PC-9 (cell line): Measurements from ENCODE around the gene JADE2. TPM values are rescaled to one million over a fixed set of nuclear protein-coding genes. Genes with fewer than 3 reads are reported as not detected.

Experiments used
- BruUV-seq: library from RNA; stranded (reverse); fragments of 400-500 nt; replicated peaks from 2 replicates; lab custom pipeline; 2021; lab: Mats Ljungman, UMichigan
- CTCF ChIA-PET: fragments of 300-600 bp; sonication (Branson Sonifier 250); formaldehyde crosslinking; loops from one replicate; lab custom pipeline; 2022; ENCODE audit warnings: antibody characterized with exemption; lab: Charles Lee
- POLR2A ChIA-PET: fragments of 300-600 bp; sonication (Branson Sonifier 250); formaldehyde crosslinking; loops from one replicate; lab custom pipeline; 2022; ENCODE audit warnings: antibody characterized with exemption; ENCODE audit not compliant: unreplicated experiment; lab: Charles Lee
- DNase-seq, 2 experiments: peaks; one replicate each; pipeline versions ENCODE4 v3.0.0 to v3.0.0-alpha.2; 2015 to 2022; ENCODE audit warnings: mixed read lengths in 1 of 2
- H2AFZ ChIP-seq: fragments of 200-600 bp; sonication (generic); 2 replicates; pipeline ENCODE4 v1.8.1; 2017; ENCODE audit warnings: antibody characterized with exemption
- H3F3A ChIP-seq: fragments of 200-600 bp; sonication (generic); 2 replicates; pipeline ENCODE4 v1.8.1; 2017; ENCODE audit warnings: antibody characterized with exemption, mild to moderate bottlenecking, low read depth; ENCODE audit not compliant: insufficient read depth
- H3K27ac ChIP-seq: fragments of 200-600 bp; sonication (generic); 2 replicates; pipeline ENCODE4 v1.6.1; 2016; ENCODE audit warnings: mixed run types
- H3K27me3 ChIP-seq: fragments of 200-600 bp; sonication (generic); 2 replicates; pipeline ENCODE4 v1.6.1; 2016; ENCODE audit warnings: low read depth, mixed run types; ENCODE audit not compliant: insufficient read depth
- H3K36me3 ChIP-seq: fragments of 200-600 bp; sonication (generic); 2 replicates; pipeline ENCODE4 v1.6.1; 2016; ENCODE audit warnings: low read depth, mixed run types
- H3K4me1 ChIP-seq: fragments of 200-600 bp; sonication (generic); replicated peaks from 2 replicates; pipeline ENCODE4 v1.6.1; 2016; ENCODE audit warnings: mixed run types; ENCODE audit not compliant: insufficient read depth
- H3K4me2 ChIP-seq: fragments of 200-600 bp; sonication (generic); 2 replicates; pipeline ENCODE4 v1.6.1; 2017; ENCODE audit warnings: mixed run types
- H3K4me3 ChIP-seq: fragments of 200-600 bp; sonication (generic); 2 replicates; pipeline ENCODE4 v1.6.1; 2016; ENCODE audit warnings: mixed run types
- H3K79me2 ChIP-seq: fragments of 200-600 bp; sonication (generic); 2 replicates; pipeline ENCODE4 v1.6.1; 2017; ENCODE audit warnings: low read depth, mixed run types
- H3K9me2 ChIP-seq: fragments of 200-600 bp; sonication (generic); 2 replicates; pipeline ENCODE4 v1.8.1; 2017; ENCODE audit warnings: mild to moderate bottlenecking; ENCODE audit not compliant: insufficient read depth
- H3K9me3 ChIP-seq: fragments of 200-600 bp; sonication (generic); 2 replicates; pipeline ENCODE4 v1.8.1; 2016; ENCODE audit warnings: low read depth; ENCODE audit not compliant: insufficient read depth
- H4K20me1 ChIP-seq: fragments of 200-600 bp; sonication (generic); 2 replicates; pipeline ENCODE4 v1.8.1; 2017; ENCODE audit not compliant: insufficient read depth
- CTCF ChIP-seq: fragments of 200-600 bp; sonication (generic); conservative IDR thresholded peaks from 2 replicates; pipeline ENCODE4 v1.6.1; 2017; ENCODE audit warnings: mixed run types, antibody characterized with exemption, mild to moderate bottlenecking, moderate library complexity
- EZH2 ChIP-seq: fragments of 200-600 bp; sonication (generic); IDR thresholded peaks from 2 replicates; pipeline ENCODE4 v1.8.0; 2017; ENCODE audit warnings: antibody characterized with exemption, low read depth
- intact Hi-C: fragments of 100-400 bp; cut with micrococcal nuclease; formaldehyde crosslinking; loops from one replicate; pipeline ENCODE4 v1.10.0; 2022; ENCODE audit not compliant: unreplicated experiment
- total RNA-seq: library from RNA; stranded (reverse); gene quantifications from 2 replicates; pipeline ENCODE4 v1.2.3, GENCODE V29; 2021

Gene JADE2
- total RNA-seq, 1 experiment from 2014 or later = 82.1 TPM

GRCh38 chr5:134479839-134480238, 45.6 kb upstream of the JADE2 start:
- Histone ChIP-seq H3K4me1 (no peaks in the 10 kb centered on the region; the same call in 1 of the 2 replicates), H2AFZ (no peak overlapping the region), H3K4me3 (no peak overlapping the region), H3F3A (peaks cover 5% of the 10 kb centered on the region; the same call in 1 of the 2 replicates), H4K20me1 (no peaks in the 10 kb centered on the region), H3K27me3 (no peaks in the 10 kb centered on the region), H3K4me2 (no peak overlapping the region), H3K9me2 (no peaks in the 10 kb centered on the region), H3K9me3 (no peaks in the 10 kb centered on the region), H3K79me2 (no peaks in the 10 kb centered on the region), H3K36me3 (no peaks in the 10 kb centered on the region), H3K27ac (no peak overlapping the region)
- TF ChIP-seq EZH2 (no peak), CTCF (no peak)
- CTCF ChIA-PET = no interaction called here
- no TSS peak for BruUV-seq
- POLR2A ChIA-PET = no interaction called here
- intact Hi-C loops = no loop called here
- no peak for DNase-seq

- Histone ChIP-seq H2AFZ (no peak overlapping the region), H3K36me3 (no peaks in the 10 kb centered on the region), H3K4me2 (no peak overlapping the region), H3K27ac (no peak overlapping the region), H3K4me3 (no peak overlapping the region), H3K9me2 (no peaks in the 10 kb centered on the region), H3K27me3 (no peaks in the 10 kb centered on the region), H3K4me1 (no peaks in the 10 kb centered on the region), H3K9me3 (no peaks in the 10 kb centered on the region), H3F3A (no peaks in the 10 kb centered on the region), H4K20me1 (peaks cover 4% of the 10 kb centered on the region; the same call in 1 of the 2 replicates), H3K79me2 (no peaks in the 10 kb centered on the region)
- CTCF ChIA-PET = no interaction called here
- intact Hi-C loops = no loop called here
- POLR2A ChIA-PET = no interaction called here
- no peak for DNase-seq
- no TSS peak for BruUV-seq
- TF ChIP-seq EZH2 (no peak), CTCF (no peak)
Observed at GRCh38 chr5:134489227-134489944, 36.1 kb upstream of the JADE2 start.

- Histone ChIP-seq H3K4me1 (no peaks in the 10 kb centered on the region), H3K79me2 (no peaks in the 10 kb centered on the region), H2AFZ (no peak overlapping the region), H3K27me3 (no peaks in the 10 kb centered on the region), H3K9me2 (no peaks in the 10 kb centered on the region), H3K4me2 (no peak overlapping the region), H3K27ac (no peak overlapping the region), H3K9me3 (no peaks in the 10 kb centered on the region), H4K20me1 (peaks cover 1% of the 10 kb centered on the region; the same call in 1 of the 2 replicates), H3K4me3 (no peak overlapping the region), H3F3A (no peaks in the 10 kb centered on the region), H3K36me3 (no peaks in the 10 kb centered on the region)
- no peak for TF ChIP-seq EZH2
- no peak for TF ChIP-seq CTCF
- no peak for DNase-seq
- ChIA-PET POLR2A (no interaction called here), CTCF (no interaction called here)
- intact Hi-C loops = no loop called here
- no TSS peak for BruUV-seq
Observed at GRCh38 chr5:134490255-134490924, 35.1 kb upstream of the JADE2 start.
